22Rv1 (cell line): Measurements from ENCODE around the gene CYP4F11.

ENCODE experiments used
- CTCF ChIP-seq: fragments of 450-650 bp; IDR thresholded peaks from 2 replicates; pipeline ENCODE4 v1.5.1; 2017; ENCODE audit warnings: mild to moderate bottlenecking
- ZFX ChIP-seq: fragments of 450-650 bp; IDR thresholded peaks from 2 replicates; pipeline ENCODE4 v1.6.1; 2017; ENCODE audit warnings: antibody characterized with exemption, borderline replicate concordance

GRCh38 chr19:15974856-15975255 lies 40.5 kb upstream of the CYP4F11 start:
- no peak for TF ChIP-seq CTCF
- TF ChIP-seq ZFX = no peak
